A549 treated with AZD9567 at 1 μM for 4 hours (cell line): Measurements from ENCODE around the gene RTP4. TPM values are rescaled to one million over a fixed set of nuclear protein-coding genes. Genes with fewer than 3 reads are reported as not detected.

Experiments
- total RNA-seq: library from RNA; stranded (reverse); fragments of 200-300 nt; extraction: Qiagen RNA extraction; gene quantifications from 5 replicates; pipeline ENCODE4 v1.2.3, GENCODE V29; 2022; ENCODE audit not compliant: insufficient read depth

RTP4 gene, protein sequence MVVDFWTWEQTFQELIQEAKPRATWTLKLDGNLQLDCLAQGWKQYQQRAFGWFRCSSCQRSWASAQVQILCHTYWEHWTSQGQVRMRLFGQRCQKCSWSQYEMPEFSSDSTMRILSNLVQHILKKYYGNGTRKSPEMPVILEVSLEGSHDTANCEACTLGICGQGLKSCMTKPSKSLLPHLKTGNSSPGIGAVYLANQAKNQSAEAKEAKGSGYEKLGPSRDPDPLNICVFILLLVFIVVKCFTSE
- total RNA-seq, result not detected in 5 replicates

DNA sequence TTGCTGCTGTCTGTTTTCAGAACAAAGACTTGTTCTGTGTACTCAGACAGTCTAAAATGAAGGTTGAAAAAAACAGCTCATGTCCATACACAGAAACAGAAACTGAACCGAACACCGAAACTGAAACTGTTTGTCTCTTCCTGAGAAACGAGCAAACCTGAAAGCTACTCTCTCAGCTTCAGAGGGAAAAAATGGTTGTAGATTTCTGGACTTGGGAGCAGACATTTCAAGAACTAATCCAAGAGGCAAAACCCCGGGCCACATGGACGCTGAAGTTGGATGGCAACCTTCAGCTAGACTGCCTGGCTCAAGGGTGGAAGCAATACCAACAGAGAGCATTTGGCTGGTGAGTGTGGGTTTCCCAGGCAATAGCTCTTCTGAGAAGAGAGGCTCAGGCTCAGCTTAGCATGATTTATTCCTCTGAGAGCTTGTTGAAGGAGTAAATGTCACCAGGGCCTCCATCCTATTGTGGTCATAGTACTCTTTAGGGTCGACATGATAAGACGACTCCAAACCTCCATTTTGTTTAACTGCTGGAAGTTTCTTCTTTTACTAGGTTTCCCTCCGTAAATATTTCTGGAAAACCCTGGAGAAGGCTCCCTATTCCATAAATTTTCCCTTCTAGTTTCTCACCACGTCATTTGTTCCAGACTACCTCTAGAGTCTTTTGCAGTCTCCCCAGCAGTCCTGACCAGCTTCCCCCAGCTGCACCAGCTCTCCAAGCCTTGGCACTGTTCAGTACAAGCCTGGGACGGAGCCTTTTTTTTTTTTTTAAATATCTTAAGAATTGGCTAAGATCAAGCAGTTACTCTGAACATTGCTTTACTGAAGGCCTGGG lies at the start of gene RTP4:
TSS of gene RTP4 (plus strand) at position 135 of the 838 bp plus-strand sequence. CDS start at position 192, 57 bp downstream.

Other genes starting within 250 kb of the RTP4 start
- 48.3 to 52.9 TPM (median 51.3 TPM) in 5 replicates for gene RPL39L, start 228.9 kb upstream of the RTP4 start, total RNA-seq
- gene RTP1, start 170.9 kb upstream of the RTP4 start, total RNA-seq, result not detected in 5 replicates
- gene MASP1, start 76.6 kb upstream of the RTP4 start, total RNA-seq, result 0.12 TPM in 1 of 5 replicates, not detected in the others